CD1c-positive myeloid dendritic cell (primary cell): ENCODE measurements around the gene ROR2.

Source experiments
- DNase-seq: peaks from one replicate; pipeline ENCODE4 v3.0.0-alpha.2; 2016; ENCODE audit errors: extremely low spot score

Gene ROR2

DNA sequence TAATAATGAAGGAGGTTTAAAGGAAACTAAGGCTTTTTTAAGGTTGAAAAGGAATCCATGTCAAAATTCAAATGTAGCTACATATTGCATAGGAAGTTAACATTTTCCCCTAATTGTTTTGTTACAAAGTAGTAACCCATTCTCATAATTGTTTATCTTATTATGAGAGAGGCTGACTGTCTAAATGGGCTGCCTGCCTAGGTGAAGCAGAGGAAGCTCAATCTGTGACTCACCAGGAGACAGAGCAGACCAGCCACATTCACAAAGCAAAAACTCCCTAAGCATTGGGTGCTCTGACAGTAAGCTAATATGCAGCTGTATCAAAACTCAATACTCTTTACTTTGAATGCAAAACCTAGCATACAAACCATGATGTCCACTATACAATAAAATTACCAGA lies 208.5 kb downstream of the ROR2 start:
- DNase-seq = no peak

- DNase-seq = no peak
Measured at GRCh38 chr9:91740701-91741100, 209.3 kb downstream of the ROR2 start.

GRCh38 chr9:91736898-91737601 lies 213.0 kb downstream of the ROR2 start:
- no peak for DNase-seq

GRCh38 chr9:91736311-91736710 lies 213.7 kb downstream of the ROR2 start:
- DNase-seq = no peak

GRCh38 chr9:91735049-91735448 lies 215.0 kb downstream of the ROR2 start:
- DNase-seq = no peak

- DNase-seq = peak; percentile 63
Measured at GRCh38 chr9:91734371-91734981, 215.6 kb downstream of the ROR2 start.

GRCh38 chr9:91733006-91733624 lies 216.9 kb downstream of the ROR2 start:
- DNase-seq = no peak

DNA sequence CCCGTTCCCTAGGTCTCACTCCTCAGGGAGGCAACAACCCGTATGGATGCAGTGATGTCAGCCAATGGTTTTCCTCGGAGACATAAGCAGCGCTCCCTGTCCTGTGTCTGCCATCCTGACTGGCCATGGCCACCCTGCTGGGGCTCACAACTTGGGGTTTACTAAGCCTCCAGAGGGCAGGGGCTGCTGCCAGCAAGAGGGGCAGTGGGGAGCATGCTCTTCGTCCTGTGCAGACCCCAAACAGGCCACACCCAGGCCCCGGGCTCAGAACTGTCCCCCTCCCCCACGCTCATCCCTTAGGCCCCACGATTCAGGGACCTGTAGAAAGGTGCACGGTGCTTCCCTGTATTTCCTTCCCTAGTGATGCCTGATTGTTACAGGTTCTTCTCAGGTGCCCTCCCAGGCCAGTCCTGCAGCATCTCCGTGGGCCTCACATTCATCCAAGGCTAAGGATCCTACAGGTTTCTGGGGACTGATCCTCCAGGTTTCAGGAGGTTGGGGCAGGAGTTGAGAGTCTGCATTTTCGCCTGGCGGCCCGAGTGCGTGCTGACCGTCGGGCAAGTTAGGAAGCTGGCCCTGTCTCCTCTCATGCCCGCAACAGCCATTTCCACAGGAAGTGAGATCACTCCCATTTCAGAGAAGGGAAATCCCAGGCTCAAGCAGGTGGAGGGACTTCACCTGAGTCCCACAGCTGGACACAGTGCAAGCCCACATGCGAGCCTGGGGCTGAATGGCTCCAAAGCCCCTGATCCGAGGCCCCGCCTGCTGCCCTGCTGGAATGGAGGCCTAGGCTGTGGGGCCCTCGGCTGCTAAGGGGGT lies 217.6 kb downstream of the ROR2 start:
- DNase-seq = no peak

DNA sequence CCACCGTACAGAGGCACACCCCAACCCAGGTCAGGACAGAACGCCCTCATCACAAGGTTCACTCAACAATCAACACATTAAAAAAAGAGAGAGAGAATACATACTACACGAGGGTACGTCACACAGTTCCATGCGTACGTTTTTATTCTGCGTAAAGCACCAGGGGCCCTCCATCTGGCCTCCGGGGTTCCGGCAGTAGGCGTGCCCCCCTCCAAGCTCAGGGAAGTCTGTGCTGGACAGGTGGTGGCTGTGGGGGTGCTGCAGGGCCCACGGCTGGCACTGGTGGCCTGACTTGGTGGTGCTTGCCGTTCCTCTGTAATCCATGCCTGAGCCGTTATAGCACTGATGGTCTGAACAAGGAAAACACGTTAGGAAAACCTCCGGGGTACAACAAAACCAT lies 219.2 kb downstream of the ROR2 start:
- DNase-seq = no peak

- no peak for DNase-seq
Measured at GRCh38 chr9:91729558-91729842, 220.5 kb downstream of the ROR2 start.

DNA sequence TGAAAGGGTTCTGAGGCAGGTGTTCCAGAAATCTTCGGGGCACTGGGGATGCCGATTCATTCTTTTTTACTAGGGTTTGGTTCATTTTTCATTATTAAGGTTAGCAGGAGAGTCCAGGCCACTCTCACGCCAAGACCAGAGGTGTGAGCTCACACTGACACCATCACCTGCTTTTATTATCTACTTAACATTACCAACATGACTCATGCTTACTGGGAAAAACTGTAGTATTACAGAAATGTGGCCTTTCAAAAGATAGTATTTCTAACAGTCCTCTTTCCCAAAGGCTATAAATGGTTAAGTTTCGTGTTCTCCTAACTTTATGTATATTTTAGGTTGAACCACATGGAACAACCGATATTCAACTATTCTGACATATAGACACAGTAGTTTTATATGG lies 222.1 kb downstream of the ROR2 start:
- DNase-seq = no peak

DNA sequence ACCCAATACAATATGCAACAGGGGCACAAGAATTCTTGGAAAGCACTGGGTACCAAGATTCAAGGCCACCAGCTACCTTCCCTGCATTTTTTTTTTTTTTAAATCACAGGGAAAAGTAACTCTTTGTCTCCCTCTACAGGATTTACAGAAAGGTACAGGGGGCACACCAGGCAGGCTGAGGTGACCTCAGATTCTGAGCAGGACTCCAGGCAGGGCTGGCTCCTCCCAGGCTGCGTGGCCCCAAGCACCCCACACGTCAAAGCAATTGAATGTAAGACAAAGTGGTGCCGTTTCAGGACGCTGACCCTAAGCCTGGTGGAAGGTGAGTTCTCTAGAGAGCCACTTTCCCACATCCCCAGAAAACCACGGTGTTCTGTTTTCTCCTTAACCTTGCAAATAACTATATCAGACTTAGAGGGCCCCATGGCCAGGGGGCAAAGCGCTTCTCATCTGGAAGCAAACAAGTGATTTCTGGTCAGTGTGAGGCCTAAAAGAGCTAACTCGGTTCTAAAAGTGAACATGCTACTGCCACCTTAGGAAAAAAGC lies 222.6 kb downstream of the ROR2 start:
- peak; percentile 51 for DNase-seq

- DNase-seq = no peak
Measured at GRCh38 chr9:91726406-91727100, 223.5 kb downstream of the ROR2 start.

- DNase-seq = no peak
Measured at GRCh38 chr9:91725651-91726050, 224.4 kb downstream of the ROR2 start.

- DNase-seq = no peak
Measured at GRCh38 chr9:91724609-91725505, 225.2 kb downstream of the ROR2 start.

- no peak for DNase-seq
Measured at GRCh38 chr9:91724068-91724440, 226.0 kb downstream of the ROR2 start.

GRCh38 chr9:91723420-91724067 lies 226.5 kb downstream of the ROR2 start:
- DNase-seq = no peak

DNA sequence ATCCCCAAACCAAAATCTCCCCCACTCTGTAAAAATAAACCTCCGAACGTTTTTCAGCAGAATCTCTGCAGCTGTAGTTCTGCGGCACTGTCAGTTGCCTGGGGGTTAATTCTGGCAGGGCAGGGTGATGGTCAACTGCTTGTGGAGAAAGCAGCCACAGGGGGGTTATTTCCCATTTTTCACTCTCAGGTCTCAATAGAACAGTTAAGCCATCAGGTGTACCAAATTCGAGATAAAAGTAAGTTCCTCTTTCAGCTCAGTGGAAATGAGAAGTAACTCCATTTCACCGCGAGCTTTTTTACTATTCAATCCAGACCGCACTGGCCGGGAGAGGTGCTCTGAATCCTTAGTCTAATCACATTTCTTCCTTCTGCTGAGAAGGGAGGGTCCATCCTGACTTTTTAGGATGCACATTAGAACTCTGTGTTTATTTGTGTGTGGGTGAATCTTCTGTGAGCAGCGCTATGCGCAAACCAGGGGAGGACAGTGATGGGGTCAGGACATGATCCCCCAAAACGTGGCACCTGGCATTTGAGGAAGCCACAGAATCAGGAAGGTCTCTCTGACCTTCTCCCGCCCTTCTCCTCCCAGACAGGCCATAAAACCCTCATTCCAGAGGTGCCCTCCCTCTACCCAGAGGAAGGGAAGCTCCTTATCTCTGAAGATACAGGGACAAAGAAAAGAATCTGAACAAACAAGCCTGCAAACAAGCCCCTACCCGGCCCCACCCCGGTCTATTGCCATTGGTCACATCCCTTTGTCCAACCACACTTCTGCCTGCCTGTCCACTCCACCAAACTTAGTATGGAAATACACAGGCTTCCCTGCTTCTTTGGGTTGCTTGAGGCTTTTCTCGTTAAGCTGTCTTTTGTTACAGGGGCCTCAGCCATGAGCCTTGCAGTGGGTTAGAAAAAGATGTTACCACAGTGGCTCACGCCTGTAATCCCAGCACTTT lies 229.0 kb downstream of the ROR2 start:
- DNase-seq = peak; percentile 63

- no peak for DNase-seq
Measured at GRCh38 chr9:91720313-91720712, 229.7 kb downstream of the ROR2 start.
